Measurements from ENCODE around the gene SORBS1. TPM values are rescaled to one million over a fixed set of nuclear protein-coding genes. Genes with fewer than 3 reads are reported as not detected.
A peak's percentile ranks its signal among the peaks of the same experiment; 100 is the strongest.

Gene SORBS1
- polyA plus RNA-seq, 4 donors: 30.8 to 46.7 (median 31.8) TPM

GRCh38 chr10:95442341-95442740 lies 118.8 kb downstream of the SORBS1 start:
- DNase-seq (ENCODE audit: low read depth in 4 of 4, low spot score in 3 of 4): no peak

DNA sequence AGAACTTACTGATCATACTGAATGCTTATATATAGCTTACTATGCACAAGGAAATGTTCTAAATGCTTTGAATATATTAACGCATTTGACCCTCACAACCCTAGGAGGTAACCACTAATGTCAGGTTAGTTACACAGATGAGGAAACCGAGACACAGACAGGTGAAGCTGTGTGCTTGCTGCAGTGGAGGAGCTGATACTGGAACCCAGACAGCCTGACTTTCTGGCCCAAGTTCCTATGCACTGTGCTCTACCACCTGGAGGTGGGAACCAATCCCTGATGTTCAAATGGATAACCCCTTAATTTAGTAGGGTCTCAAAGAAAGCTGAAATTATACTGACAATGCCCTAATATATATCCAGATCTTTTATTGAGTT lies 119.6 kb downstream of the SORBS1 start:
- DNase-seq (ENCODE audit: low read depth in 4 of 4, low spot score in 3 of 4): no peak

- DNase-seq (ENCODE audit: low read depth in 4 of 4, low spot score in 3 of 4): no peak
These were observed 120.2 kb downstream of the SORBS1 start for GRCh38 chr10:95440756-95441546.

GRCh38 chr10:95440038-95440725 lies 121.0 kb downstream of the SORBS1 start:
- DNase-seq (ENCODE audit: low read depth in 4 of 4, low spot score in 3 of 4): no peak

DNA sequence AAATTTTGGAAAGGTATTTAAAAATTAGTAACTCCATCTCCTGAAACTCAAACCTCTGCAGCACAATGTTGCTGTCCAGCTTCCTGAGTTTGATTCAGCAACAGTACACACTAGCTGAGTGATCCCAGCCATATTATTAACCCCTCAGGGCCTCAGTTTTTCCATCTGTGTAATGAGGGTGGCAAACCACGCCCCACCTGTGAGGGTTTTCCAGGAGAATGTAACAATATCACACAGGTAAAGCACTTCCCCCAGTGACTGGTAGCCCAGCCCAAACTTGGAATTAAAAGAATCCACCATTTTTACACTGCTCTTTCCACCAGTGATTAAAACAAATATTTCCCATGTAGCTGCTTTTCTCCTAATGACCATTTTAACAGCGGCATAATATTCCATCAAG lies 122.4 kb downstream of the SORBS1 start:
- no peak for DNase-seq (ENCODE audit: low read depth in 4 of 4, low spot score in 3 of 4)

DNA sequence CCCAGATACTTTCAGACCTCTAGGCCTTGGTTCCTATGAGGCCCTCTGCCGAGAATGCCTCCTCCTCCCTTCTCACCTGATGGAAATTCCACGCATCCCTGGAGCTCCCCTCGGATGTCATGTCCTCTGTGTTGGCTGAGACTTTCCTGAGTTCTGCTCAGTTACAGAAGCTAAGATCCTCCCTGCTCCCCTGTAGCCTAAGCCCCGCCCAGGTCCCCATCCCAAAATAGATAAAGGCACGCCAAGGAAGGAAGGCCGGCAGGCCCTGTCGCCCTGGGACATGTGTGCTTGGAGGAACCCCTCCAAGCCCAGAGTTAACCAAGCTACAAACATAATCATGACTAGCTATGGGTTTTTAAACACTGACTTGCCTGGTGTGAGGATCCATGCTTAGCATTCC lies 123.5 kb downstream of the SORBS1 start:
- no peak for DNase-seq (ENCODE audit: low read depth in 4 of 4, low spot score in 3 of 4)

DNA sequence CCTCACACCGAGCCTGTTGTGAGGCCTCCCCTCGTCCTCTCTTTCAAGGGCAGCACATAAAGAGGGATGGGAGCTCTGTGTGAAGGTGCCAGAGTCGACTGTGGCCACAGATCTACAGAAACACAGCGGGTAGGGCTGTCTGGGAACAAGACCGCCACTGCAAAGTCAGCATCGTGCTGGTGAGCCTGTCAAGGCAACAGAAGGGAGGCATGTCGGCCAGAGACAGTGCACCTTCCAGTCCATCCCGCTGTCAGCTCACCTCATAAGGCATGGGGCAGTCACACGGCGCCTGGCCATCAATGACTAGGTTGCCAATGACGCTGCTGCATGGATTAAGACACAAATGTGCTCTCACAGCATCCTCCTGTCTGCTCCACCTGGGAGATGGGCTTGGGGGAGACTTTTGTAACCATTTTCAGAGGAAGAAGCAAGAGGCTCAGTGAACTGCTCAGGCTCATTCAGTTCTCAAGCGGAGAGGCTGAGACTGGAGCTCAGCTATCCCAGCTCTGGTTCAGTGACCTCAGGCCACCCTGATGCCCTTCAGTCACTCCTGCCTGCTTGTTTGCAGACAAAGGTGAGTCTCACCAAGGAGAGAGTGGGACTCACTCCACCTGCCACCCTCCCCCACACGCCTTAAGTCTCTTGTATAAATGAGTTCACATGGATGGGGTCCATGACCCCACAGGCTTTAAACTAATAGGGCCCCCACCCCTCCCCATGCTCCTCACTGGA lies 125.5 kb downstream of the SORBS1 start:
- DNase-seq (ENCODE audit: low read depth in 4 of 4, low spot score in 3 of 4): no peak

DNA sequence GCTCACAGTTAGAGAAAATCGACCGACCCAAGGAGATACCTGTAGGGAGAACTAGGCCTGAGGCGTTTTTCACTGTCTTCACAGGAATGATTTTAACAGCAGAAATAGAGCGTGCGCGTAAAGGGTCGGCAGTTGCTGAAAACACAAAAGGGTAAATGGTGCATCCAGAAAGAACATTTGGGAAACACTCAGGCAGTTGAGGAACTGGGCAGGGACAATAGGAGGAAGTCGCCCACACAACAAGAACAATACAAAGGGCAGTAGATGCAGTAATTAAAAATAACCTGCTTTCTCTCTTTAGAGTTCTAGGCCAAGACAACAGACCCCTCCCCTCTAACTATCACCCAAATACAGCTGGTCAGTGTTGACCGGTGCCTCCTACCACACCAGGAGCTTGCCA lies 126.6 kb downstream of the SORBS1 start:
- DNase-seq (ENCODE audit: low read depth in 4 of 4, low spot score in 3 of 4): no peak

DNA sequence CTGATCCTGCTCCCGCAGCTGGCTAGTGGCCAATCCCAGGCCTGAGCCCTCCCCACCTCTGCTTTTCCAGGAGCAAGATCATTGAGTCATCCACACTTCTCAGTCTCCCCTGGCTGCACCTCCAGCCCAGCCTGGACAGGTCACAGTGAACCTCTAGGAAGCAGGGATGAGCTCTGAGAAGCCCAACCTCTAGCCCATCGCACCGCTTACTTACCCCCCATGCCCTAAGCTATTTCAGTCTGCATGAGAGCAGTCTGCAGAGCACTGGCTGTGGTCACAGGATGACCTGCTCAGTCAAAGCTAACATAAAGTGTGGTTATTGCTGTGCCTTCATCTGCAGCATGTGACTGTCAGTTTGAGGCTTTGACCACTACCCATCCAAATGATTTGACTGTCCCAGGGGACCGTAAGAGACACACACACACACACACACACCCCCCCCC lies 129.2 kb downstream of the SORBS1 start:
- no peak for DNase-seq (ENCODE audit: low read depth in 4 of 4, low spot score in 3 of 4)

DNA sequence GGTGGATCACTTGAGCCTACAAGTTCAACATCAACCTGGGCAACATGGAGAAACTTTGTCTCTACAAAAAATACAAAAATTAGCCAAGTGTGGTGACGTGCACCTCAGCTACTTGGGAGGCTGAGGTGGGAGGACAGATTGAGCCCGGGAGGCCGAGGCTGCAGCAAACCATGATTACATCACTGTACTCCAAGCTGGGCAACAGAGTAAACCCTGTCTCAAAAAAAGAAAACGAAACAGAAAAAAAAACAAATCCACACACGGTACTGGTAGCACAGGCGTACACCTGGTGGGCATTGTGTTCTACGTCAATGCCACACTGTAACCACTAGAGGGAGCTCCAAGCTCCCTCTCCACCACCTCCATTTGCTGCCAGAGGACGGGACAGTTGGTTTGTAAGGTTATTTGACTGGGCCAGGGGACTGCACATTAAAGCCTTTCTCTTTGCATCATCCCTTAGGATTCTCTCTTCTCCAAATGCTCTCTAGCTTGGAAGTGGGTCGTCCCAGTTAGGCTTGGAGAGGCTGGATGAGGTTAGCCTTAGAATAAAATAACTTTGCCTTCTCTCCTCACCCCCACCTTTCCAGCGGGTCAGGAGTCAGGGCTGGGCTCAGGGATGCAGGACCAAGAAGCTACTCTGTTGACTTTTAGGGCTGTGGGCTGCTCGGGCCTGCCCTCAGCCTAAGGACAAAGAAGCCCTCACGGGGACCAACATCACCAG lies 130.8 kb downstream of the SORBS1 start:
- DNase-seq (ENCODE audit: low read depth in 4 of 4, low spot score in 3 of 4): peak in 2 of 4 donors; percentile 45 to 50

DNA sequence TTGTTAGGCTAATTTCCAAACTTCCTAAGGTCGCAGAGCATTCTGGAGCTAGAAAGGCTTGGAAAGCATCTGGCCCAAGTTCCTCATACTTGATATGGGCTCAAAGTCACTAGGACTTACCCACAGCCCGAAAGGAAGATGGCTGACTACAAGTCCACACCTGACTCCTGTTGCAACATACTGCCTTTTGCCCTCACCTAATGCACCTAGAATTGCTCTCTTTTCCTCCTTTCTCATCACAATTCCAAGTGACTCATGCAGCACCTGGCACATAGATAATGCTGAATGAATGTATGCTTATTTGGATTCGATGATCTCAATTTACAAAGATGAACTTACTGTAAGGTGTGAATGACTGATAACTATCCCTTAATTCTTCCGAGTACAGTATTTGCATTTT lies 131.5 kb downstream of the SORBS1 start:
- DNase-seq (ENCODE audit: low read depth in 4 of 4, low spot score in 3 of 4): no peak

GRCh38 chr10:95428701-95429100 lies 132.5 kb downstream of the SORBS1 start:
- no peak for DNase-seq (ENCODE audit: low read depth in 4 of 4, low spot score in 3 of 4)

DNA sequence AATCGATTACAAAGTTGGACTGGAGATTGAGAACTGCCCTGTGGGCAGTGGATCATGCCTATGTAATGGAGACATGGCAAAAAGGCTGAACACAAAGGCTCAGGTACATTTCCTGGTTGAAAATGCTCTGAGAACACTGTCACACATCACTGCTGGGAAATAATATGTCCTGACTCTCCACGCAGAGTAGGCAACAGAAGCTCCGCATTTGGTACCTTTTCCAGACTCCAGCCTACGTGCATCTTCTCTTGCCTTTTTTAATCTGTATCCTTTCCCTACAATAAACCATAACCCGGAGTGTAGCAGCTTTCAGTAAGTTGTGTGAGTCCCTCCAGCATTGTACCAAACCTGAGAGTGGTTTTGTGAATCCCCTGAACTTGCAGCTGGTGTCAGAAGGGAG lies 134.7 kb downstream of the SORBS1 start:
- no peak for DNase-seq (ENCODE audit: low read depth in 4 of 4, low spot score in 3 of 4)

DNA sequence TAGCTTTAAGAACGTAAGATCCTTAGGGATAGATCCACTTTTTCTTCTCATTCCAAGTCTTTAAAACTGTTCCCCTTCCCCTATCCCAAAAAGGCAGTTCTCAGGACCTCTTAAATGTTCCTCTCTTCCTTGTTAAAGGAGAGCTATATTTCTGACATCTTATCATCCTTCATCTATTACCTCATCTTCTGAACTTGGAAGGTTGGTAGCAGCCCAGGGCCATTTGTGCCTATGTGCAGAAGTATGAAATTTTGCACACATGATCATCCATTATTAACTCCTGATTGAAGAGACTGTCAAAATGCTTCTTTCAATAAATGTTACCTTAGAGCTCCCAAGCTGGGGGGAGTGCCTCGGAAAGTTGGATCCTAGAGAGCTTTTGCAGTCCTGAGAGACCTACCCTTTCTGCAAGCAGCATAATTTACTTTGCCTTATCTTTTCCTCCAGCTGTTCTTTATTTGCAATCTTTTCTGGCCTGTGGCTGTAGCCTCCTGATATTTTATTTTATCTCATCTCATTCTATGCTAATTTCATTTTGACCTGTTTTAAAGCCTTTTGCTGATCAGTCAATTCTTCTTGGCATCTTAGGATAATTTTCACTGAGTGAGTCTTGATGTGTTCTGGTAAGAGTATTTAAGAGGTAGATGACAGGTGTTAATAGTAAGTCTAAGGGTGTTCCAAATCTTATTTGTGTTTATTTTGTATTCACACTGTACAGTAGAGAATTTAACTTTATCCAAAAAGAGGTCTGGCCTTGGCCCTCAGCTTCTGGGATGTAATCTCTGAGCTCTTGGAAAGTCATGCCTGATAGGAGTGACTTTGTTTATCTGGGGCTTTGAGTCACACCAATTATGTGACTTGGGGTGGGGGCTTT lies 135.3 kb downstream of the SORBS1 start:
- no peak for DNase-seq (ENCODE audit: low read depth in 4 of 4, low spot score in 3 of 4)

DNA sequence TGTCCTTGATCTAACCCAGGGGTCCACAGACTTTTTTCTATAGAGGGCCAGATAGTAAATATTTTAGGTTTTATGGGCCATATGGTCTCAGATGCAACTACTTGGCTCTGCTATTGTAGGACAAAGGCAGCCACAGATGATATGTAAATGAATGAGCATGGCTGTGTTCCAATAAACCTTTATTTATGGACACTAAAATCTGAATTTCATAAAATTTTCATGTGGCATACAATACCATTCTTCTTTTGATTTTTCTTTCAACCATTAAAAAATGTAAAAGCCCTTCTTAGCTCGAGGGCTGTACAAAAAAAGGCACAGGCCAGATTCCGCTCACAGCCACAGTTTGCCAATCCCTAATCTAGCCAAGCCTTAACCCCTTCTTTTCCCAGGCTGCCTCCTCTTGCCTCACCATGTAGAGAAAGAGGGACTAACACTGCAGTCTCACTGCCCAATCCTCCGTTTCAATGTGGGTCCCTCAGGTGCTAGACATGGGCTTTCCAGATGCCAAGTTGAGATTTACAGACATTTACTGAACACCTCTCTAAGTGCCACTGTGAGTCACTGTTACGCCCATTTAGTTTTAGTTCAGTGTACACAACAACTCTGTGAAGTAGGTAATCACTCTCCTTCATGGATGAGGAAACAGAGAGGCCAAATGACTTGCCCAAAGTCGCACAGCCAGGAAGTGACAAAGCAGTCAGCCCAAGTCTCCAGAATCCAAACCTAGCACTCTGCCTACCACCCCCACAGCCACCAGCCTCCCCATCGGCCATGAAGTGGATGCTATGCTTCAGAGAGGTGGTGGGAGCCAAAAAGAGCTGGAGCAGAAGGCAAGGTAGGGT lies 137.8 kb downstream of the SORBS1 start:
- no peak for DNase-seq (ENCODE audit: low read depth in 4 of 4, low spot score in 3 of 4)

DNA sequence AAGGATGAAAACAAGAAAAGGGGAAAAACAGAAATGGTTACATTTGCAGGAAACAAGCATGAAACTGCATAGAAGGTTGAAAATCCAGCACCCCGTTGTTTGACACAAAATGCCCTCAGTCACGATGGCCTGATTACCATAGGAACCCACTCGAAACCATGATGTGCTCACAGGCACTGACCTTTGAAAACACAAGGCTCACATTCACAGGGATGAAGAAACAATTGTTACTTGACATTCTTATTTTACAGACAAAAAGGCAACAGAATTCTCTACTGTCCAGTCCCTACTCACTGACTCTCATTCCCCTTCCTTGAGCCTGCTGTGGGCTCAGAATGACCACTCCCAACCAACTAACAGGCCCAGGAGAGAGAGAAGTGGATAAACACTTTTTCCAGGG lies 138.9 kb downstream of the SORBS1 start:
- no peak for DNase-seq (ENCODE audit: low read depth in 4 of 4, low spot score in 3 of 4)

DNA sequence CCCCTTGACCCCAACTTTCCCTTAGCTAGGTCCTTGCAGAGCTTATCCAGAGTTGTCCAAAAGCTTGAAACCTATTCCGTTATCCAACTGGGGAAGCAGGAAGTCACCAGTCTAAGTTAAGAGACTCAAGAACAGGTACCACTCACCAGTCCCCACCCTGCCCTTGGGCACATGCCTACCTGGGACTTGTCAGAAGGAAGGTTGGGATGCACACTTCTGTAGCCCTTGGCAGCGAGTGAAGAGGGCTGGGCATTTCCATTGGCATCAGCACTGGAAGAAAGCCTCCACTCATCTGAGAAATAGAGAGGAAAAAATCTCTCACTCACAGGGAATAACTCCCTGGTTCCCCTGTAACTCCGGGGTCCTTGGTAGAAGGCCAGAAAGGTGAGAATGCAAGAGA lies 139.4 kb downstream of the SORBS1 start:
- DNase-seq (ENCODE audit: low read depth in 4 of 4, low spot score in 3 of 4): no peak

GRCh38 chr10:95419399-95419798 lies 141.8 kb downstream of the SORBS1 start:
- no peak for DNase-seq (ENCODE audit: low read depth in 4 of 4, low spot score in 3 of 4)

GRCh38 chr10:95416973-95417372 lies 144.2 kb downstream of the SORBS1 start:
- no peak for DNase-seq (ENCODE audit: low read depth in 4 of 4, low spot score in 3 of 4)

Measured in left renal pelvis (tissue), 4 donors.